SHP77 treated with DMSO at 0.1 percent for 48 hours (cell line): ENCODE data around the gene HNRNPA3.
"Not testable (repeated sequence)": the region's sequence is repeated elsewhere in the genome, so short reads cannot be mapped to it uniquely, and the experiment has no call there.

Source experiments
- DNase-seq: peaks from one replicate; lab custom pipeline; 2025; lab: John Stamatoyannopoulos, UW

The HNRNPA3 gene

GRCh38 chr2:177254433-177255226 lies 42.0 kb downstream of the HNRNPA3 start:
- DNase-seq: no peak

- DNase-seq: no peak
Observed at GRCh38 chr2:177255227-177255601, 42.6 kb downstream of the HNRNPA3 start.

- no peak for DNase-seq
Observed at GRCh38 chr2:177256026-177256425, 43.4 kb downstream of the HNRNPA3 start.

- DNase-seq: no peak
Observed at GRCh38 chr2:177256695-177257094, 44.1 kb downstream of the HNRNPA3 start.

- no peak for DNase-seq
Observed at GRCh38 chr2:177257471-177257870, 44.9 kb downstream of the HNRNPA3 start.

GRCh38 chr2:177258059-177258458 lies 45.5 kb downstream of the HNRNPA3 start:
- DNase-seq: no peak

GRCh38 chr2:177260379-177260778 lies 47.8 kb downstream of the HNRNPA3 start:
- DNase-seq: no peak

- no peak for DNase-seq
Observed at GRCh38 chr2:177261116-177262060, 48.8 kb downstream of the HNRNPA3 start.

GRCh38 chr2:177262092-177262491 lies 49.5 kb downstream of the HNRNPA3 start:
- no peak for DNase-seq

- DNase-seq: no peak
Observed at GRCh38 chr2:177262958-177263450, 50.4 kb downstream of the HNRNPA3 start.

GRCh38 chr2:177263451-177264208 lies 51.0 kb downstream of the HNRNPA3 start:
- peak; percentile 43 for DNase-seq

GRCh38 chr2:177264209-177264692 lies 51.7 kb downstream of the HNRNPA3 start:
- no peak for DNase-seq

GRCh38 chr2:177264693-177265587 lies 52.3 kb downstream of the HNRNPA3 start, which contains the start of gene NFE2L2:
Gene NFE2L2, minus strand, starts transcription at chr2:177264727. Its CDS starts 151 bp downstream, at chr2:177264576.
- peak; percentile 29 for DNase-seq

GRCh38 chr2:177265824-177266817 lies 53.5 kb downstream of the HNRNPA3 start:
- DNase-seq: no peak

GRCh38 chr2:177266955-177267354 lies 54.4 kb downstream of the HNRNPA3 start:
- DNase-seq: not testable (repeated sequence)

- DNase-seq: no peak
Observed at GRCh38 chr2:177268187-177268871, 55.7 kb downstream of the HNRNPA3 start.

GRCh38 chr2:177268901-177269300 lies 56.3 kb downstream of the HNRNPA3 start:
- DNase-seq: no peak

GRCh38 chr2:177270531-177270930 lies 57.9 kb downstream of the HNRNPA3 start:
- DNase-seq: no peak
